ENCODE data around the gene GCNT4. TPM values are rescaled to one million over a fixed set of nuclear protein-coding genes. Genes with fewer than 3 reads are reported as not detected.

The GCNT4 gene, protein sequence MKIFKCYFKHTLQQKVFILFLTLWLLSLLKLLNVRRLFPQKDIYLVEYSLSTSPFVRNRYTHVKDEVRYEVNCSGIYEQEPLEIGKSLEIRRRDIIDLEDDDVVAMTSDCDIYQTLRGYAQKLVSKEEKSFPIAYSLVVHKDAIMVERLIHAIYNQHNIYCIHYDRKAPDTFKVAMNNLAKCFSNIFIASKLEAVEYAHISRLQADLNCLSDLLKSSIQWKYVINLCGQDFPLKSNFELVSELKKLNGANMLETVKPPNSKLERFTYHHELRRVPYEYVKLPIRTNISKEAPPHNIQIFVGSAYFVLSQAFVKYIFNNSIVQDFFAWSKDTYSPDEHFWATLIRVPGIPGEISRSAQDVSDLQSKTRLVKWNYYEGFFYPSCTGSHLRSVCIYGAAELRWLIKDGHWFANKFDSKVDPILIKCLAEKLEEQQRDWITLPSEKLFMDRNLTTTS
- 0.71 TPM for total RNA-seq

DNA sequence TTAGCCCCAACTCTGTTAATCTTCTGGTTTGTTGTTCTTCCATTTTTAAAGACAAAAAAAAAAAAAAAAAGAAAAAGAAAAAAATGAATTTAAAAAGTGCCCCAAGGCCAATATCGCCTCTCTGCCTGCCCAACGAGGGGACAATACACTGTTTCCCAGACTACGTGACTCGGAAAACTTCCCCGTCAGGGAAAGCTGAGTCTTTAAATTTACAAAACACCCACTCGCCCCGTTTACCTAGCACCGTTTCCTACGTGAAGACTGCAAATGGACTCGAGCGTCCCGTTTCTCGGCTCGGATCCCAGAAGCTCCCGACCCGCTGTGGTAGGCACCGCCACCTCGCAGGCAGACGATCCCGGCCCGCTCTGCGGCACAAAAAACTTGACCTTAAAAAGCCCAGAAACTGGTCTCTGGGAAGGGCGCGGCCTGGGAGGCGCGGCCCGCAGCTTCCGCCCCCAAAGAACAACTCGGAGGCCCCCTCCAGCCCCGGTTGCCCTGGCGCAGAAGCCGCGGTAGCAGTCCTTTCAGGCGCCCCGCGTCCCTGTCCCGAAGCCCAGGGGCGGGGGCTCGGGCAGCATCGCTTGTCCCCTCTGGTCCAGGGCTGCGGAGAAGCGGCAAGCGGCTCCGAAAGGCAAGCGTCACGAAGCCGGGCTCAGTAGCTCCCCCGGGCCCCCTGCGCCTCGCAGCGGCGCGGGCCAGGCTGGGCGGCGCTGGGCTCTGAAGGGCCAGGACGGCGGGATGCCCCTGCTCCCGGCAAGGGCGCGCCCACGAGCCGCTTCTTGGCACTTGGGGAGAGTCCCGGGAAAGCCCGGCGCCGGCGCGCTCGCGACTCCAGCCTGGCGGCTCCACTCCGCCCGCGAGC is at the start of gene GCNT4:
Gene GCNT4 (minus strand): TSS at position 367 of the 862 bp plus-strand sequence. CDS start 22,521 bp downstream, outside the sequence.

Other genes starting within 250 kb of the GCNT4 start
- gene FAM169A, start 186.2 kb downstream of the GCNT4 start, total RNA-seq = 92.8 TPM
- 1.5 TPM for gene ANKRD31, start 184.3 kb upstream of the GCNT4 start, total RNA-seq